ENCODE results near the gene ZNF438. TPM values are rescaled to one million over a fixed set of nuclear protein-coding genes. Genes with fewer than 3 reads are reported as not detected.

The ZNF438 gene
- total and polyA plus RNA-seq, 2 of the 13 experiments (the other 11 are each of a cell fraction or from before 2014, with no cell fraction given) = 0.75 to 0.83 TPM

DNA sequence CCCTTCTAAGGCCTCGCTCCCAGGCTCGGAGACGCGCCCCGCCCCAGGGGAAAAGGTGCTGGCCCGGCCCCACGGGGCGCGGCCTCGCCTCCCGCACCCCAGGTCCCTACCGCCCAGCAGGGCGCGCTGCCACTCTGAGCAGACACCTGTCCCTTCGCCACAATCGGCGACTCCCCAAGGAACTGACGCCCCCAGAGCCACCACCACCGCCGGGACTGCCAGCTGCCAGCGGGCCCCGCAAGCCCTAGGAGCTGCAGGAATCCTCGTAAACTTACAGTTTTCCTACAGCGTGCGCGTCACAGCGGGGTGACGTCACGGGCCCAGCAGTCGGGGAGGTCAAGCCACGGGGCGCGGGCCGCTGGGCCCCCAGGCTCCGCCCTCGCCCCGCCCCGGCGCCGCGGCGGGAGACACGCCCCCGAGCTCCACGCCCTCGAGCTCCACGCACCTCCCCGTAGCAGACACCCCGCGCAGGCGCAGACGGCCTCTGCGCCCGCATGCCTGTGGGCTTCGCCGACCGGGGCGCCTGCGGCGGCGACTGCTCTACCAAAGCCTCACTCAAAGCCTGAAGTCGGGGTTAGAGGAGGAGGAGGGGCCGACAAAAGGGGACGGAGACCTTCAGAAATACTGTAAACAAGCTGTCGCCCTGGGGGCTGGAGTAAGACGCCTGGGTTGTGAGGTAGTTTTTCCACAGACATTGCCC lies at the start of gene ZNF438 (continued):
- TF ChIP-seq, protein P1, sequence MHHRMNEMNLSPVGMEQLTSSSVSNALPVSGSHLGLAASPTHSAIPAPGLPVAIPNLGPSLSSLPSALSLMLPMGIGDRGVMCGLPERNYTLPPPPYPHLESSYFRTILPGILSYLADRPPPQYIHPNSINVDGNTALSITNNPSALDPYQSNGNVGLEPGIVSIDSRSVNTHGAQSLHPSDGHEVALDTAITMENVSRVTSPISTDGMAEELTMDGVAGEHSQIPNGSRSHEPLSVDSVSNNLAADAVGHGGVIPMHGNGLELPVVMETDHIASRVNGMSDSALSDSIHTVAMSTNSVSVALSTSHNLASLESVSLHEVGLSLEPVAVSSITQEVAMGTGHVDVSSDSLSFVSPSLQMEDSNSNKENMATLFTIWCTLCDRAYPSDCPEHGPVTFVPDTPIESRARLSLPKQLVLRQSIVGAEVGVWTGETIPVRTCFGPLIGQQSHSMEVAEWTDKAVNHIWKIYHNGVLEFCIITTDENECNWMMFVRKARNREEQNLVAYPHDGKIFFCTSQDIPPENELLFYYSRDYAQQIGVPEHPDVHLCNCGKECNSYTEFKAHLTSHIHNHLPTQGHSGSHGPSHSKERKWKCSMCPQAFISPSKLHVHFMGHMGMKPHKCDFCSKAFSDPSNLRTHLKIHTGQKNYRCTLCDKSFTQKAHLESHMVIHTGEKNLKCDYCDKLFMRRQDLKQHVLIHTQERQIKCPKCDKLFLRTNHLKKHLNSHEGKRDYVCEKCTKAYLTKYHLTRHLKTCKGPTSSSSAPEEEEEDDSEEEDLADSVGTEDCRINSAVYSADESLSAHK (CRISPR knock-in tag; IDR thresholded peaks at IDR 0.05; ENCODE audit: borderline replicate concordance) = no peak
- TF ChIP-seq ZNF883 (CRISPR knock-in tag; IDR thresholded peaks at IDR 0.05; ENCODE audit: not compliant biosample characterization) (no peak), ZNF598 (CRISPR knock-in tag; IDR thresholded peaks at IDR 0.05; ENCODE audit: borderline replicate concordance) (no peak), ZNF382 (CRISPR knock-in tag; IDR thresholded peaks at IDR 0.05; ENCODE audit: borderline replicate concordance) (no peak), CCAR2 (optimal IDR thresholded peaks at IDR 0.05; ENCODE audit: low read depth, low read length) (no peak), ELF3 (CRISPR knock-in tag; IDR thresholded peaks at IDR 0.05) (no peak), SP5 (CRISPR knock-in tag; IDR thresholded peaks at IDR 0.05; ENCODE audit: borderline replicate concordance, low read depth) (0 out of 2 replicates have a peak, but pooled peaks have one; percentile 14), TOE1 (CRISPR knock-in tag; IDR thresholded peaks at IDR 0.05) (no peak), CCDC6 (CRISPR knock-in tag; IDR thresholded peaks at IDR 0.05) (no peak), TEAD2 (CRISPR knock-in tag; IDR thresholded peaks at IDR 0.05) (no peak; the same call in 1 of the 2 replicates), ZNF337 (CRISPR knock-in tag; IDR thresholded peaks at IDR 0.05; ENCODE audit: borderline replicate concordance, low read depth) (no peak), ZSCAN31 (CRISPR knock-in tag; IDR thresholded peaks at IDR 0.05; ENCODE audit: low read depth) (peak; percentile 19; the same call in 1 of the 2 replicates), KDM3A (CRISPR knock-in tag; IDR thresholded peaks at IDR 0.05; ENCODE audit: low read depth) (no peak), KLF13 (CRISPR knock-in tag; IDR thresholded peaks at IDR 0.05) (no peak), NRL (CRISPR knock-in tag; IDR thresholded peaks at IDR 0.05; ENCODE audit: borderline replicate concordance) (no peak; the same call in 1 of the 2 replicates), ZNF850 (CRISPR knock-in tag; conservative IDR thresholded peaks at IDR 0.05) (no peak), RFXAP (CRISPR knock-in tag; IDR thresholded peaks at IDR 0.05; ENCODE audit: borderline replicate concordance) (peak; percentile 63; the same call in 1 of the 2 replicates), ZNF224 (CRISPR knock-in tag; IDR thresholded peaks at IDR 0.05) (peak; percentile 66; the same call in 1 of the 2 replicates), ZNF768 (CRISPR knock-in tag; IDR thresholded peaks at IDR 0.05) (peak; percentile 55; the same call in 1 of the 2 replicates)
- TF ChIP-seq, protein P2, sequence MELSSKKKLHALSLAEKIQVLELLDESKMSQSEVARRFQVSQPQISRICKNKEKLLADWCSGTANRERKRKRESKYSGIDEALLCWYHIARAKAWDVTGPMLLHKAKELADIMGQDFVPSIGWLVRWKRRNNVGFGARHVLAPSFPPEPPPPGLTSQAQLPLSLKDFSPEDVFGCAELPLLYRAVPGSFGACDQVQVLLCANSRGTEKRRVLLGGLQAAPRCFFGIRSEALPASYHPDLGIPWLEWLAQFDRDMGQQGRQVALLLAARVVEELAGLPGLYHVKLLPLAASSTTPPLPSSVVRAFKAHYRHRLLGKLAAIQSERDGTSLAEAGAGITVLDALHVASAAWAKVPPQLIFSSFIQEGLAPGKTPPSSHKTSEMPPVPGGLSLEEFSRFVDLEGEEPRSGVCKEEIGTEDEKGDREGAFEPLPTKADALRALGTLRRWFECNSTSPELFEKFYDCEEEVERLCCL (CRISPR knock-in tag; IDR thresholded peaks at IDR 0.05; ENCODE audit: borderline replicate concordance) = no peak
- TF ChIP-seq, protein P3, sequence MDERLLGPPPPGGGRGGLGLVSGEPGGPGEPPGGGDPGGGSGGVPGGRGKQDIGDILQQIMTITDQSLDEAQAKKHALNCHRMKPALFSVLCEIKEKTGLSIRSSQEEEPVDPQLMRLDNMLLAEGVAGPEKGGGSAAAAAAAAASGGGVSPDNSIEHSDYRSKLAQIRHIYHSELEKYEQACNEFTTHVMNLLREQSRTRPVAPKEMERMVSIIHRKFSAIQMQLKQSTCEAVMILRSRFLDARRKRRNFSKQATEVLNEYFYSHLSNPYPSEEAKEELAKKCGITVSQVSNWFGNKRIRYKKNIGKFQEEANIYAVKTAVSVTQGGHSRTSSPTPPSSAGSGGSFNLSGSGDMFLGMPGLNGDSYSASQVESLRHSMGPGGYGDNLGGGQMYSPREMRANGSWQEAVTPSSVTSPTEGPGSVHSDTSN (CRISPR knock-in tag; IDR thresholded peaks at IDR 0.05) = no peak
- TF ChIP-seq, protein P4, sequence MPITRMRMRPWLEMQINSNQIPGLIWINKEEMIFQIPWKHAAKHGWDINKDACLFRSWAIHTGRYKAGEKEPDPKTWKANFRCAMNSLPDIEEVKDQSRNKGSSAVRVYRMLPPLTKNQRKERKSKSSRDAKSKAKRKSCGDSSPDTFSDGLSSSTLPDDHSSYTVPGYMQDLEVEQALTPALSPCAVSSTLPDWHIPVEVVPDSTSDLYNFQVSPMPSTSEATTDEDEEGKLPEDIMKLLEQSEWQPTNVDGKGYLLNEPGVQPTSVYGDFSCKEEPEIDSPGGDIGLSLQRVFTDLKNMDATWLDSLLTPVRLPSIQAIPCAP (CRISPR knock-in tag; IDR thresholded peaks at IDR 0.05; ENCODE audit: low read depth) = 0 out of 2 replicates have a peak, but pooled peaks have one; percentile 38
- TF ChIP-seq, protein P5, sequence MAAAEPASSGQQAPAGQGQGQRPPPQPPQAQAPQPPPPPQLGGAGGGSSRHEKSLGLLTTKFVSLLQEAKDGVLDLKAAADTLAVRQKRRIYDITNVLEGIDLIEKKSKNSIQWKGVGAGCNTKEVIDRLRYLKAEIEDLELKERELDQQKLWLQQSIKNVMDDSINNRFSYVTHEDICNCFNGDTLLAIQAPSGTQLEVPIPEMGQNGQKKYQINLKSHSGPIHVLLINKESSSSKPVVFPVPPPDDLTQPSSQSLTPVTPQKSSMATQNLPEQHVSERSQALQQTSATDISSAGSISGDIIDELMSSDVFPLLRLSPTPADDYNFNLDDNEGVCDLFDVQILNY (CRISPR knock-in tag; conservative IDR thresholded peaks at IDR 0.05) = peak; percentile 51; the same call in 1 of the 2 replicates

All from HepG2 (cell line).